ENCODE measurements around the gene PLXNC1.

PLXNC1 gene

GRCh38 chr12:94147991-94148738 is at the start of gene PLXNC1:
TSS of gene PLXNC1 (plus strand) at chr12:94148577. CDS start at chr12:94148972, 395 bp downstream.
- POLR2A ChIA-PET = no interaction called here
- TF ChIP-seq FOXK2 (IDR thresholded peaks at IDR 0.05) (no peak), SUZ12 (IDR thresholded peaks at IDR 0.05) (no peak), PKNOX1 (IDR thresholded peaks at IDR 0.05) (no peak), ZNF384 (IDR thresholded peaks at IDR 0.05) (no peak), LEF1 (IDR thresholded peaks at IDR 0.05; ENCODE audit: borderline replicate concordance) (no peak), SP1 (IDR thresholded peaks at IDR 0.05) (no peak)
- CTCF ChIA-PET = interaction anchor here (0.6 kb wide), 1 partner anchor 1387 kb away, joined by 4 read pairs; no protein-coding TSS in a partner anchor
- DNase-seq (ENCODE audit: extremely low spot score) = peak; percentile 20

GRCh38 chr12:94099191-94099590 is 49.2 kb upstream of the PLXNC1 start:
- ChIA-PET CTCF (interaction anchor here (1.3 kb wide), 1 partner anchor 333 kb away, joined by 4 read pairs; no protein-coding TSS in a partner anchor), POLR2A (no interaction called here)
- TF ChIP-seq HDGF (IDR thresholded peaks at IDR 0.05; ENCODE audit: borderline replicate concordance) (no peak), FOXK2 (IDR thresholded peaks at IDR 0.05) (no peak), FOXA1 (IDR thresholded peaks at IDR 0.05) (no peak), TARDBP (IDR thresholded peaks at IDR 0.05) (no peak), ARNT (IDR thresholded peaks at IDR 0.05) (no peak), PKNOX1 (IDR thresholded peaks at IDR 0.05) (no peak), NFRKB (IDR thresholded peaks at IDR 0.05) (no peak), ELF4 (IDR thresholded peaks at IDR 0.05) (no peak), L3MBTL2 (conservative IDR thresholded peaks at IDR 0.05) (no peak), LEF1 (IDR thresholded peaks at IDR 0.05; ENCODE audit: borderline replicate concordance) (no peak), BHLHE40 (IDR thresholded peaks at IDR 0.05; ENCODE audit: borderline replicate concordance) (no peak), FOXM1 (IDR thresholded peaks at IDR 0.05; ENCODE audit: borderline replicate concordance) (no peak), CTBP1 (IDR thresholded peaks at IDR 0.05; ENCODE audit: borderline replicate concordance) (no peak), ZNF384 (IDR thresholded peaks at IDR 0.05) (no peak), SUZ12 (IDR thresholded peaks at IDR 0.05) (no peak), SP1 (IDR thresholded peaks at IDR 0.05) (no peak)
- DNase-seq (ENCODE audit: extremely low spot score) = no peak

GRCh38 chr12:94099632-94100031 is 48.7 kb upstream of the PLXNC1 start:
- DNase-seq (ENCODE audit: extremely low spot score) = no peak
- TF ChIP-seq HDGF (IDR thresholded peaks at IDR 0.05; ENCODE audit: borderline replicate concordance) (no peak), FOXA1 (IDR thresholded peaks at IDR 0.05) (no peak), SUZ12 (IDR thresholded peaks at IDR 0.05) (no peak), PKNOX1 (IDR thresholded peaks at IDR 0.05) (no peak), ELF4 (IDR thresholded peaks at IDR 0.05) (no peak), FOXM1 (IDR thresholded peaks at IDR 0.05; ENCODE audit: borderline replicate concordance) (no peak), BHLHE40 (IDR thresholded peaks at IDR 0.05; ENCODE audit: borderline replicate concordance) (no peak), ARNT (IDR thresholded peaks at IDR 0.05) (no peak), CTBP1 (IDR thresholded peaks at IDR 0.05; ENCODE audit: borderline replicate concordance) (no peak), NFRKB (IDR thresholded peaks at IDR 0.05) (no peak), FOXK2 (IDR thresholded peaks at IDR 0.05) (no peak), SP1 (IDR thresholded peaks at IDR 0.05) (no peak), LEF1 (IDR thresholded peaks at IDR 0.05; ENCODE audit: borderline replicate concordance) (no peak)
- ChIA-PET CTCF (interaction anchor here (1.3 to 1.4 kb wide), 2 partner anchors 279 to 333 kb away, joined by 3 to 4 read pairs; no protein-coding TSS in a partner anchor), POLR2A (no interaction called here)

GRCh38 chr12:94100211-94100627 is 48.2 kb upstream of the PLXNC1 start:
- CTCF ChIA-PET = interaction anchor here (0.8 to 2.8 kb wide), 8 partner anchors 11 to 598 kb away, joined by 3 to 16 read pairs (median 4); no protein-coding TSS in a partner anchor
- POLR2A ChIA-PET = interaction anchor here (1.0 kb wide), 1 partner anchor 531 kb away, joined by 3 read pairs; no protein-coding TSS in a partner anchor
- no peak for DNase-seq (ENCODE audit: extremely low spot score)
- TF ChIP-seq L3MBTL2 (conservative IDR thresholded peaks at IDR 0.05) = no peak
- TF ChIP-seq LEF1 (IDR thresholded peaks at IDR 0.05; ENCODE audit: borderline replicate concordance) = no peak

GRCh38 chr12:94100990-94101737 is 47.2 kb upstream of the PLXNC1 start:
- peak; percentile 83 for DNase-seq (ENCODE audit: extremely low spot score)
- ChIA-PET POLR2A (interaction anchor here (0.8 to 1.2 kb wide), 3 partner anchors 107 to 534 kb away, joined by 3 read pairs; no protein-coding TSS in a partner anchor), CTCF (interaction anchor here (0.5 to 2.8 kb wide), 26 partner anchors 10 to 1384 kb away, joined by 3 to 20 read pairs (median 4); no protein-coding TSS in a partner anchor)
- TF ChIP-seq L3MBTL2 (conservative IDR thresholded peaks at IDR 0.05) (no peak), FOXA1 (IDR thresholded peaks at IDR 0.05) (no peak), ELF4 (IDR thresholded peaks at IDR 0.05) (no peak)
